Colonic mucosa (tissue), 4 donors: ENCODE measurements around the gene GPBP1L1. TPM values are rescaled to one million over a fixed set of nuclear protein-coding genes. Genes with fewer than 3 reads are reported as not detected.

Experiments used
- DNase-seq: peaks from one replicate; pipeline ENCODE4 v3.0.0-alpha.2; 2020
- H3K27ac ChIP-seq: fragments of 200-600 bp; one replicate; pipeline ENCODE4 v1.8.0; 2021
- H3K27me3 ChIP-seq: fragments of 200-600 bp; one replicate; pipeline ENCODE4 v1.8.0; 2021
- H3K36me3 ChIP-seq: fragments of 200-600 bp; one replicate; pipeline ENCODE4 v1.8.0; 2021
- H3K4me1 ChIP-seq: fragments of 200-600 bp; one replicate; pipeline ENCODE4 v1.8.0; 2021; ENCODE audit warnings: mild to moderate bottlenecking
- H3K4me3 ChIP-seq: fragments of 200-600 bp; one replicate; pipeline ENCODE4 v1.8.0; 2021
- H3K9ac ChIP-seq, 2 donors: one replicate each; pipeline ENCODE4 v1.7.0; 2013; ENCODE audit warnings: control low read depth in 2 of 2, low read depth in 2 of 2, low read length in 2 of 2
- H3K9me3 ChIP-seq: fragments of 200-600 bp; one replicate; pipeline ENCODE4 v1.8.0; 2021
- CTCF ChIP-seq: fragments of 200-600 bp; IDR thresholded peaks from one replicate; pipeline ENCODE4 v1.8.0; 2022; ENCODE audit warnings: antibody characterized with exemption, mild to moderate bottlenecking
- intact Hi-C: fragments of 100-400 bp; cut with DNase I; formaldehyde crosslinking; loops from one replicate; pipeline ENCODE4 v1.14.1; 2022
- total RNA-seq, 2 donors: library from RNA; stranded (reverse); fragmentation: NEBNext Ultra II Directional in 1 of 2; extraction: Animal tissue kit (Norgen Biotek cat#: 25700) in 1 of 2; gene quantifications; one replicate each; pipeline ENCODE4 v1.2.1, GENCODE V29; 2021
- donor health status: healthy.
- donor health status: DM: no; HTN: no; CAD: no.
- donor health status: DM: no; HTN: no; CAD: no.

Gene GPBP1L1
- total RNA-seq, 2 donors from 2014 or later: 157 to 214 TPM

GRCh38 chr1:45686015-45686287, 382 bp downstream of the GPBP1L1 start:
- DNase-seq: peak; percentile 82
- no peaks in the 10 kb centered on the region for H3K9me3 ChIP-seq
- H3K4me3 ChIP-seq: peak overlapping the region; percentile 91
- H3K27ac ChIP-seq: peak overlapping the region; percentile 99
- intact Hi-C loops: no loop called here
- H3K27me3 ChIP-seq: no peaks in the 10 kb centered on the region
- no peaks in the 10 kb centered on the region for H3K36me3 ChIP-seq
- peak overlapping the region; percentile 93 to 100 for H3K9ac ChIP-seq
- peaks cover 17% of the 10 kb centered on the region for H3K4me1 ChIP-seq
- no peak for TF ChIP-seq CTCF

- TF ChIP-seq CTCF: no peak
- intact Hi-C loops: no loop called here
Observed at GRCh38 chr1:45685308-45686014, 872 bp downstream of the GPBP1L1 start.

GRCh38 chr1:45684402-45684801, 1.9 kb downstream of the GPBP1L1 start:
- intact Hi-C loops: no loop called here
- peak overlapping the region; percentile 91 for H3K4me3 ChIP-seq
- no peaks in the 10 kb centered on the region for H3K36me3 ChIP-seq
- peaks cover 19% of the 10 kb centered on the region for H3K4me1 ChIP-seq
- H3K9ac ChIP-seq: peak overlapping the region in 1 of 2 donors; percentile 28
- DNase-seq: no peak
- no peak overlapping the region for H3K27ac ChIP-seq
- H3K27me3 ChIP-seq: no peaks in the 10 kb centered on the region
- no peak for TF ChIP-seq CTCF
- H3K9me3 ChIP-seq: no peaks in the 10 kb centered on the region

More at GRCh38 chr1:45685308-45686014, 872 bp downstream of the GPBP1L1 start:
- H3K36me3 ChIP-seq: no peaks in the 10 kb centered on the region
- H3K27me3 ChIP-seq: no peaks in the 10 kb centered on the region
- peak; percentile 49 for DNase-seq
- peak overlapping the region; percentile 91 for H3K4me3 ChIP-seq
- peaks cover 19% of the 10 kb centered on the region for H3K4me1 ChIP-seq
- H3K9ac ChIP-seq: peak overlapping the region; percentile 93 to 100
- H3K27ac ChIP-seq: peak overlapping the region; percentile 99
- no peaks in the 10 kb centered on the region for H3K9me3 ChIP-seq

- no peak for TF ChIP-seq CTCF
- DNase-seq: no peak
- H3K27me3 ChIP-seq: no peaks in the 10 kb centered on the region
- intact Hi-C loops: no loop called here
- H3K27ac ChIP-seq: no peak overlapping the region
- peaks cover 20% of the 10 kb centered on the region for H3K4me1 ChIP-seq
- H3K9me3 ChIP-seq: no peaks in the 10 kb centered on the region
- H3K9ac ChIP-seq: peak overlapping the region in 1 of 2 donors; percentile 26
- H3K4me3 ChIP-seq: no peak overlapping the region
- H3K36me3 ChIP-seq: no peaks in the 10 kb centered on the region
Observed at GRCh38 chr1:45682942-45683341, 3.4 kb downstream of the GPBP1L1 start.

GRCh38 chr1:45679123-45679522, 7.2 kb downstream of the GPBP1L1 start:
- no peak for DNase-seq
- H3K27ac ChIP-seq: no peak overlapping the region
- intact Hi-C loops: no loop called here
- TF ChIP-seq CTCF: no peak
- H3K4me3 ChIP-seq: no peak overlapping the region
- no peaks in the 10 kb centered on the region for H3K9me3 ChIP-seq
- no peaks in the 10 kb centered on the region for H3K27me3 ChIP-seq
- H3K9ac ChIP-seq: no peak overlapping the region
- H3K36me3 ChIP-seq: no peaks in the 10 kb centered on the region
- H3K4me1 ChIP-seq: peaks cover 20% of the 10 kb centered on the region
